ENCODE results near the gene CMSS1.
A peak's percentile ranks its signal among the peaks of the same experiment; 100 is the strongest.

The CMSS1 gene

GRCh38 chr3:100042166-100042981 lies 224.7 kb downstream of the CMSS1 start:
- no peak for TF ChIP-seq CTCF (IDR thresholded peaks at IDR 0.05; ENCODE audit: borderline replicate concordance, control extremely low read depth, extremely low read depth, insufficient read depth, missing control alignments)
- no peak for DNase-seq (ENCODE audit: low spot score)
- in situ Hi-C loops (cut with MboI; ENCODE audit: low sequenced_read_pairs, unreplicated experiment) = loop anchor here (10.0 kb wide), 1 partner anchor 178 kb away; no protein-coding TSS in a partner anchor

GRCh38 chr3:100043271-100043670 lies 225.6 kb downstream of the CMSS1 start:
- TF ChIP-seq CTCF (IDR thresholded peaks at IDR 0.05; ENCODE audit: borderline replicate concordance, control extremely low read depth, extremely low read depth, insufficient read depth, missing control alignments) = no peak
- in situ Hi-C loops (cut with MboI; ENCODE audit: low sequenced_read_pairs, unreplicated experiment) = loop anchor here (10.0 kb wide), 1 partner anchor 178 kb away; no protein-coding TSS in a partner anchor
- DNase-seq (ENCODE audit: low spot score) = no peak

- DNase-seq (ENCODE audit: low spot score) = peak; percentile 55
- in situ Hi-C loops (cut with MboI; ENCODE audit: low sequenced_read_pairs, unreplicated experiment) = loop anchor here (10.0 kb wide), 1 partner anchor 180 kb away; no protein-coding TSS in a partner anchor
- no peak for TF ChIP-seq CTCF (IDR thresholded peaks at IDR 0.05; ENCODE audit: borderline replicate concordance, control extremely low read depth, extremely low read depth, insufficient read depth, missing control alignments)
Observed at GRCh38 chr3:100044369-100044768, 226.7 kb downstream of the CMSS1 start.

GRCh38 chr3:100045696-100046095 lies 228.0 kb downstream of the CMSS1 start:
- DNase-seq (ENCODE audit: low spot score) = no peak
- in situ Hi-C loops (cut with MboI; ENCODE audit: low sequenced_read_pairs, unreplicated experiment) = loop anchor here (10.0 kb wide), 1 partner anchor 181 kb away; no protein-coding TSS in a partner anchor
- no peak for TF ChIP-seq CTCF (IDR thresholded peaks at IDR 0.05; ENCODE audit: borderline replicate concordance, control extremely low read depth, extremely low read depth, insufficient read depth, missing control alignments)

GRCh38 chr3:100046986-100047385 lies 229.3 kb downstream of the CMSS1 start:
- no peak for DNase-seq (ENCODE audit: low spot score)
- in situ Hi-C loops (cut with MboI; ENCODE audit: low sequenced_read_pairs, unreplicated experiment) = loop anchor here (10.0 kb wide), 1 partner anchor 182 kb away; no protein-coding TSS in a partner anchor
- TF ChIP-seq CTCF (IDR thresholded peaks at IDR 0.05; ENCODE audit: borderline replicate concordance, control extremely low read depth, extremely low read depth, insufficient read depth, missing control alignments) = no peak

- in situ Hi-C loops (cut with MboI; ENCODE audit: low sequenced_read_pairs, unreplicated experiment) = loop anchor here (10.0 kb wide), 1 partner anchor 183 kb away; no protein-coding TSS in a partner anchor
- TF ChIP-seq CTCF (IDR thresholded peaks at IDR 0.05; ENCODE audit: borderline replicate concordance, control extremely low read depth, extremely low read depth, insufficient read depth, missing control alignments) = no peak
- DNase-seq (ENCODE audit: low spot score) = peak; percentile 33
Observed at GRCh38 chr3:100047455-100048141, 229.9 kb downstream of the CMSS1 start.
